ENCODE data around the gene APOC3. TPM values are rescaled to one million over a fixed set of nuclear protein-coding genes. Genes with fewer than 3 reads are reported as not detected.

Gene APOC3
- total RNA-seq, 2 donors from 2014 or later: 7.3 TPM; not detected in 1

DNA sequence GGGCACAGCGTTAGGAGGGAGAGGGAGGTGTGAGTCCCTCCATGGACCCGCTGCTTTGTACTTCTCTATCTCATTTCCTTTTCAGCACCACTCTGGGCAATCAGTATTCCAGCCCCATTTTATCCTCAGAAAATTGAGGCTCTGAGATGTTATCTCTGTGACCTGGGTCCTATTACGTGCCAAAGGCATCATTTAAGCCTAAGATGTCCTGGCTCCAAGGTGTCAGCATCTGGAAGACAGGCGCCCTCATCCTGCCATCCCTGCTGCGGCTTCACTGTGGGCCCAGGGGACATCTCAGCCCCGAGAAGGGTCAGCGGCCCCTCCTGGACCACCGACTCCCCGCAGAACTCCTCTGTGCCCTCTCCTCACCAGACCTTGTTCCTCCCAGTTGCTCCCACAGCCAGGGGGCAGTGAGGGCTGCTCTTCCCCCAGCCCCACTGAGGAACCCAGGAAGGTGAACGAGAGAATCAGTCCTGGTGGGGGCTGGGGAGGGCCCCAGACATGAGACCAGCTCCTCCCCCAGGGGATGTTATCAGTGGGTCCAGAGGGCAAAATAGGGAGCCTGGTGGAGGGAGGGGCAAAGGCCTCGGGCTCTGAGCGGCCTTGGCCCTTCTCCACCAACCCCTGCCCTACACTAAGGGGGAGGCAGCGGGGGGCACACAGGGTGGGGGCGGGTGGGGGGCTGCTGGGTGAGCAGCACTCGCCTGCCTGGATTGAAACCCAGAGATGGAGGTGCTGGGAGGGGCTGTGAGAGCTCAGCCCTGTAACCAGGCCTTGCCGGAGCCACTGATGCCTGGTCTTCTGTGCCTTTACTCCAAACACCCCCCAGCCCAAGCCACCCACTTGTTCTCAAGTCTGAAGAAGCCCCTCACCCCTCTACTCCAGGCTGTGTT, 829 bp upstream of the APOC3 start:
- ATAC-seq (no peak), DNase-seq (no peak)
- no peaks in the 10 kb centered on the region for H3K27me3 ChIP-seq
- H3K27ac ChIP-seq: no peak overlapping the region
- peaks cover 42% of the 10 kb centered on the region for H3K4me1 ChIP-seq
- WGBS, 2 donors: 67% methylated on average over 15 to 16 of the region's 16 CpGs
- TF ChIP-seq POLR2A (IDR thresholded peaks at IDR 0.05) (no peak), CTCF (IDR thresholded peaks at IDR 0.05) (no peak)
- intact Hi-C loops (cut with DNase I): no loop called here
- H3K36me3 ChIP-seq (replicated peaks in 1 of 2; ENCODE audit: insufficient read depth in 1 of 2, low read depth in 2 of 2): no peaks in the 10 kb centered on the region
- no peak overlapping the region for H3K4me3 ChIP-seq
- no peaks in the 10 kb centered on the region for H3K9me3 ChIP-seq

- Histone ChIP-seq H3K36me3 (replicated peaks in 1 of 2; ENCODE audit: insufficient read depth in 1 of 2, low read depth in 2 of 2) (no peaks in the 10 kb centered on the region), H3K27me3 (no peaks in the 10 kb centered on the region), H3K27ac (no peak overlapping the region), H3K4me3 (no peak overlapping the region), H3K4me1 (peaks cover 55% of the 10 kb centered on the region), H3K9me3 (no peaks in the 10 kb centered on the region)
- WGBS, 2 donors: 86 to 92% methylated on average over 12 to 14 of the region's 17 CpGs
- ATAC-seq: no peak
- intact Hi-C loops (cut with DNase I): no loop called here
- TF ChIP-seq CTCF (IDR thresholded peaks at IDR 0.05) (no peak), POLR2A (IDR thresholded peaks at IDR 0.05) (no peak)
- DNase-seq: peak in 1 of 4 donors; percentile 25
Measured at GRCh38 chr11:116830184-116830912, 641 bp downstream of the APOC3 start.

GRCh38 chr11:116831790-116832349, 2.2 kb downstream of the APOC3 start:
- WGBS, 2 donors: 73 to 80% methylated on average over 7 of the region's 7 CpGs
- TF ChIP-seq CTCF (IDR thresholded peaks at IDR 0.05) (no peak), POLR2A (IDR thresholded peaks at IDR 0.05) (no peak)
- no peak overlapping the region for H3K4me3 ChIP-seq
- no peaks in the 10 kb centered on the region for H3K9me3 ChIP-seq
- no peaks in the 10 kb centered on the region for H3K36me3 ChIP-seq (replicated peaks in 1 of 2; ENCODE audit: insufficient read depth in 1 of 2, low read depth in 2 of 2)
- intact Hi-C loops (cut with DNase I): no loop called here
- DNase-seq (no peak), ATAC-seq (no peak)
- H3K4me1 ChIP-seq: peaks cover 70% of the 10 kb centered on the region
- no peaks in the 10 kb centered on the region for H3K27me3 ChIP-seq
- H3K27ac ChIP-seq: no peak overlapping the region

GRCh38 chr11:116832350-116833290, 2.9 kb downstream of the APOC3 start:
- no peak overlapping the region for H3K4me3 ChIP-seq
- no peaks in the 10 kb centered on the region for H3K9me3 ChIP-seq
- H3K4me1 ChIP-seq: peaks cover 72% of the 10 kb centered on the region
- no peak overlapping the region for H3K27ac ChIP-seq
- intact Hi-C loops (cut with DNase I): no loop called here
- DNase-seq (peak in 3 of 4 donors; percentile 42 to 73 (median 57)), ATAC-seq (peak; percentile 41)
- no peaks in the 10 kb centered on the region for H3K36me3 ChIP-seq (replicated peaks in 1 of 2; ENCODE audit: insufficient read depth in 1 of 2, low read depth in 2 of 2)
- no peaks in the 10 kb centered on the region for H3K27me3 ChIP-seq
- 72 to 88% methylated on average over 11 of the region's 13 CpGs for WGBS, 2 donors
- TF ChIP-seq CTCF (IDR thresholded peaks at IDR 0.05) (peak in 2 of 7 experiments; percentile 3 to 8), POLR2A (IDR thresholded peaks at IDR 0.05) (no peak)

Measured in body of pancreas (tissue), 4 donors.